ENCODE measurements around the gene ZDHHC11.
"Not testable (repeated sequence)": the region's sequence is repeated elsewhere in the genome, so short reads cannot be mapped to it uniquely, and the experiment has no call there.

The ZDHHC11 gene

DNA sequence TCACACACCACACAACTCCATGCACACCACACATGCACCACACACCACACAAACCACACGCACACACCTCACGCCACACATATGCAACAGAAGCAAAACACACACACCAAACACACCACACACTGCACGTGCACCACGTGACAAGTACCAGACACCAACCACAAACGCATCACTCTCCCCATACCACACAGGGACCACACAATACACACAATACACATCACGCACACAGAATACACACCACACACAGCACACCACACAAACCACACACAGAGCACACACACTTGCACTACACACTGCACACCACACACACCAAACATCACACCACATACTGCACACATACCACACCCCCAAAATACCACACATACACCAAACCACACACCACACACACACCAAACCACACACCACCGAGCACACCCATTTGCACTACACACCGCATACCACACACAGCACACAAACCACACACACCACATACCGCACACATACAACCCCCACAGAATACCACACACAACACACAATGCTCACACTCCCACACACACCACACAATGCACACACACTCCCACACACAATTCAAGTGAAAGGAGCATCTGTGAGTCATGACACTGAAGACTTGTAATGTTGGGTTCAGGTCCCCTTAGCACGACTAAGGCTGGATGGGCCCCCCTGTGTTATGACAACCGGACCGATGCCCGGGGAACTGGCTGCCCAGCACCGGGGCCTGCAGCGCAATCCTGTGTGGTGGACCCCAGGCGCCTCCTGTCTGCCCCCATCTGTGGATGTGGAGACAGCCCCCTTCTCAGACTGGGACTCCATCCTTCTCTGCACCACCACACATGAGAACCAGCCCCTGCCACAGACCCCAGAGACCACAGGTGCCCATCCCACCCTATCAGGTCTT, 6.0 kb upstream of the ZDHHC11 start:
- DNase-seq: no peak

DNA sequence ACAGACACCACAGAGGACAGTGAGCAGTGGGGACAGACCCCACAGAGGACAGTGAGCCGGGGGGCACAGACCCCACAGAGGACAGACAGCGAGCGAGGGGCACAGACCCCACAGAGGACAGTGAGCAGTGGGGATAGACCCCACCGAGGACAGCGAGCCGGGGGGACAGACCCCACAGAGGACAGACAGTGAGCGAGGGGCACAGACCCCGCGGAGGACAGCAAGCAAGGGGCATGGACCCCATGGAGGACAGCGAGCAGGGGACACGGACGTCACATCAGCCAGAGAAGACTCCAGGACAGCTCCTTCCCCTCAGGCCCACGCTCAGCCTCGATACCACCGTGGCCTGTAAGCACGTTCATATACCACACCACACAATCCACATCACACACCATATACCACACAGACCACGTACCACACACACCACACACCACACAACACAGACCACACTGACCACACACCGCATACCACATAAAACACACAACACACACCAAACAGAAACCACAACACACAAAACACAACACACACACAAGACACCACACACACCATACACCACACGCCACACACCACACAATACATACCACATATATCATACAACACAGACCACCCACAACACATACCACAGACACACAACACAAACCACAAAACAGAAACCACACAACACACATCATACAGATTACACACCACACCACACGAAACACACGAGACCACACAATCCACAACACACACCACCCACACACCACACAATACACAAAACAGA, 5.2 kb upstream of the ZDHHC11 start:
- DNase-seq: no peak

DNA sequence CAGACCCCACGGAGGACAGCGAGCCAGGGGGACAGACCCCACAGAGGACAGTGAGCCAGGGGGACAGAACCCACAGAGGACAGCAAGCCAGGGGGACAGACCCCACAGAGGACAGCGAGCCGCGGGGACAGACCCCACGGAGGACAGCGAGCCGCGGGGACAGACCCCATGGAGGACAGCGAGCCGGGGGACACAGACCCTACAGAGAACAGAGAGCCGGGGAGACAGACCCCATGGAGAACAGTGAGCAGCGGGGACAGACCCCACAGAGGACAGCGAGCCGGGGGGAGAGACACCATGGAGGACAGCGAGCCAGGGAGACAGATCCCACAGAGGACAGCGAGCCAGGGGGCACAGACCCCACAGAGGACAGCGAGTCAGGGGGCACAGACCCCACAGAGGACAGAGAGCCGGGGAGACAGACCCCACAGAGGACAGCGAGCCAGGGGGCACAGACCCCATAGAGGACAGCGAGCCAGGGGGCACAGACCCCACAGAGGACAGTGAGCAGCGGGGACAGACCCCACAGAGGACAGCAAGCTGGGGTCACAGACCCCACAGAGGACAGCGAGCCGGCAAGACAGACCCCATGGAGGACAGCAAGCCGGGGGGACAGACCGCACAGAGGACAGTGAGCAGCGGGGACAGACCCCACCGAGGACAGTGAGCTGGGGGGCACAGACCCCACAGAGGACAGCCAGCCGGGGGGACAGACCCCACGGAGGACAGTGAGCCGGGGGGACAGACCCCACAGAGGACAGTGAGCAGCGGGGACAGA, 4.4 kb upstream of the ZDHHC11 start:
- DNase-seq: no peak

DNA sequence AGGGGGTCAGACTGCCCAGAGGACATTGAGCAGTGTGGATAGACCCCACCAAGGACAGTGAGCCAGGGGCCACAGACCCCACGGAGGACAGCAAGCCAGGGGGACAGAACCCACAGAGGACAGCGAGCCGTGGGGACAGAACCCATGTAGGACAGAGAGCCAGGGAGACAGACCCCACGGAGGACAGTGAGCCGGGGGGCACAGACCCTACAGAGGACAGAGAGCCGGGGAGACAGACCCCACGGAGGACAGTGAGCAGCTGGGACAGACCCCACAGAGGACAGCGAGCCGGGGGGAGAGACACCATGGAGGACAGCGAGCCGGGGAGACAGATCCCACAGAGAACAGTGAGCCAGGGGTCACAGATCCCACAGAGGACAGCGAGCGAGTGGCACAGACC, 3.4 kb upstream of the ZDHHC11 start:
- DNase-seq: no peak

DNA sequence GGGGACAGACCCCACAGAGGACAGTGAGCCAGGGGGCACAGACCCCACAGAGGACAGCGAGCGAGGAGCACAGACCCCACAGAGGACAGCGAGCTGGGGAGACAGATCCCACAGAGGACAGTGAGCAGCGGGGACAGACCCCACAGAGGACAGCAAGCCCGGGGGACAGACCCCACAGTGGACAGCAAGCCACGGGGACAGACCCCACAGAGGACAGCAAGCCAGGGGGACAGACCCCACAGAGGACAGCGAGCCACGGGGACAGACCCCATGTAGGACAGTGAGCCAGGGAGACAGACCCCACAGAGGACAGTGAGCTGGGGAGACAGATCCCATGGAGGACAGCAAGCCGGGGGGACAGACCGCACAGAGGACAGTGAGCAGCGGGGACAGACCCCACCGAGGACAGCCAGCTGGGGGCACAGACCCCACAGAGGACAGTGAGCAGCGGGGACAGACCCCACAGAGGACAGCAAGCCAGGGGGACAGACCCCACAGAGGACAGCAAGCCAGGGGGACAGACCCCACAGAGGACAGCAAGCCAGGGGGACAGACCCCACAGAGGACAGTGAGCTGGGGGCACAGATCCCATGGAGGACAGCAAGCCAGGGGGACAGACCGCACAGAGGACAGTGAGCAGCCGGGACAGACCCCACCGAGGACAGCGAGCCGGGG, 2.8 kb upstream of the ZDHHC11 start:
- not testable (repeated sequence) for DNase-seq

DNA sequence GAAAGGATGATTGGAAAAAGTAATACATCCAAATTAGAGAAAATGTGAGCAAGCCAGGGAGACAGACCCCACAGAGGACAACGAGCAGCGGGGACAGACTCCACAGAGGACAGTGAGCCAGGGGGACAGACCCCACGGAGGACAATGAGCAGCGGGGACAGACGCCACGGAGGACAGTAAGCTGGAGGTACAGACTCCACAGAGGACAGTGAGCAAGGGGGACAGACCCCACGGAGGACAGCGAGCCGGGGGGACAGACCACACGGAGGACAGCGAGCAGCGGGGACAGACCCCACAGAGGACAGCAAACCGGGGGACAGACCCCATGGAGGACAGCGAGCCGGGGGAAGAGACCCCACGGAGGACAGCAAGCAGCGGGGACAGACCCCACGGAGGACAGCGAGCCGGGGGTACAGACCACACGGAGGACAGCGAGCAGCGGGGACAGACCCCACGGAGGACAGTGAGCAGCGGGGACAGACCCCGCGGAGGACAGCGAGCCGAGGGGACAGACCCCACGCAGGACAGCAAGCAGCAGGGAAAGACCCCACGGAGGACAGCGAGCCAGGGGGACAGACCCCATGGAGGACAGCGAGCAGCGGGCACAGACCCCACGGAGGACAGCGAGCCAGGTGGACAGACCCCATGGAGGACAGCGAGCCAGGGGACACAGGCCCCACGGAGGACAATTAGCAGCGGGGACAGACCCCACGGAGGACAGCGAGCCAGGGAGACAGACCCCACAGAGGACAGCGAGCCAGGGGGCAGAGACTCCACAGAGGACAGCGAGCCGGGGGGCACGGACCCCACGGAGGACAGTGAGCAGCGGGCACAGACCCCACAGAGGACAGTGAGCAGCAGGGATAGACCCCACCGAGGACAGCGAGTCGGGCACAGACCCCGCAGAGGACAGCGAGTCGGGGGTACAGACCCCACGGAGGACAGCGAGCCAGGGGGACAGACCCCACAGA, 1.9 kb upstream of the ZDHHC11 start:
- DNase-seq: no peak

DNA sequence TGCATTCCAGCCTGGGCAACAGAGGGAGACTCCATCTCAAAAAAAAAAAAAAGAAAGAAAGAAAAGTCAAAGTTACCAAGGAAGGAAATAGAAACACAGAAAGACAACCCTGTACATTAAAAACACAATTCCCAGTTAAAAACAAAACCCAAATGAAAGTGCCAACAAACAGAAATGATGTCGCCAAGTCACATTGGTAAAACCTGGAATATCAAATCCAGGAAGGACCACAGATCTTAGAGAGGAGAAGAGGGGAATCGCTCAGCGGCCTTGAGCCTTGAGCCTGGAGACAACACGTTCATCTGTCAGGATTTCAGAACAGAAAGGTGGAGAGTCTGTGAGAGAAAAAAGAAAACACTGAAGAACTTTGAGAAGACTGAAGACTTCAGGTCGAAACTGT, 1.2 kb upstream of the ZDHHC11 start:
- no peak for DNase-seq

DNA sequence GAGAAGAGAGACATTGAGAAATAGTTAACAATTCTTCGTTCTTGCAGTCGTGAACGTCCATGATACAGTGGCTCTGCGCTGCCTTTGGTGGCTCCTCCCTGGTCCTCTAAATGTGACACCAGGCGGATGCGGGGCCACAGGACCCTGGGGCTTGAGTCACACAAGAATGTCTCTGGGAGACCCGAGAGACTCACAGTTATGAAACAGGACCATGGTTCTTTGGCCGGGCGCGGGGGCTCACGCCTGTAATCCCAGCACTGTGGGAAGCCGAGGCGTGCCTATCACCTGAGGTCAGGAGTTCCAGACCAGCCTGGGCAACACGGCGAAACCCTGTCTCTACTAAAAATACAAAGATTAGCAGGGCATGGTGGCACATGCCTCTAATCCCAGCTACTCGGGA, 767 bp upstream of the ZDHHC11 start:
- DNase-seq: no peak

DNA sequence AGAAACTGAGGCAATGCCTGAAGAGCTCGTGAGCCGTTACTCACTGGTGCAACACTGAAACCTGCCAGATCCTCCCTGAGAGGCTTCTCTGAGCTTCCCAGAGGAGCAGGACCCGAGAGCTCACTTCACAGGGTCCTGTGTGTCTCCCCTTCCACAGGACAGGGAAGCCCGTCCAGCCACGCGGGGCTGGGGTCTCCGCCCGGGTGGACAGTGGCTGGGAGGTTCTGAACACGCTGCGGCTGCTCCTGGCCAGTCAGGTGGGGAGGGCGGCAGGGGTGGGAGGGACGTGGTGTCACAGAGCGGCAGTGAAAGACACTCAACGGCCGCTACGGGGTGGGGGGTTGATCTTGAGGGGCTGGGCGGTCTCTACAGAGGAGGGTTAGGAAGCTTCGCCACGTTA, 290 bp upstream of the ZDHHC11 start:
- DNase-seq: no peak

DNA sequence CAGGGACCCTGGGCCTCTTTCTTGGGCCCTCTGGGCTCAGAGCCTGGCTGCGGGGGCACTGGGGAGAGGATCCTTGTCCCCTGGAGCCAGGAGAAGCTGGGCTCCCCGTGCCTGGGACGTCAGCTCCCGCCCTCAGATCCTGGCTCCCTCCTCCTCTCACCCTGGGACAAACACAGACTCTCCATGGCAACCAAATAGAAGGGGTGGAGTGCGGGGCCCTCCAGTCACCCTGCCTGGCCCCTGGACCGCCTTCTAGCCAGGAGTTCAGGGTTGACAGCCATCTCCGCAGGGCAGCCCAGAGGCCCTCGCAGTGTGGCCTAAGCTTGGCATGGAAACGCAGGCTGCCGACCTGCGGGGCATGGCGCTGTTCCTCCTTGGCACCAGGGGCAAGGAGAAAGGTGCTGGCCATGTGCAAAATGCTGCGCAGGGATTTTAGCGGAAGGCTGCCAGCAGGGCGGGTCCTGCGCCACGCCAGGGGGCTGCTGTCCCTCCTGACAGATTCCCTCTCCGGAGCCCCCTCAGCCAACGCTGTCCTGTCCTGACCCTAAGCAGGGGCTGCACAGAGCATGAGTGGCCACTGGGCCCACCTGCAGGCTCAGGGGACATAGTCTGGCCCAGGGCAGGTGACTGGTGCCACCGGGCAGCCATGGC, 1.0 kb downstream of the ZDHHC11 start:
- DNase-seq: no peak

DNA sequence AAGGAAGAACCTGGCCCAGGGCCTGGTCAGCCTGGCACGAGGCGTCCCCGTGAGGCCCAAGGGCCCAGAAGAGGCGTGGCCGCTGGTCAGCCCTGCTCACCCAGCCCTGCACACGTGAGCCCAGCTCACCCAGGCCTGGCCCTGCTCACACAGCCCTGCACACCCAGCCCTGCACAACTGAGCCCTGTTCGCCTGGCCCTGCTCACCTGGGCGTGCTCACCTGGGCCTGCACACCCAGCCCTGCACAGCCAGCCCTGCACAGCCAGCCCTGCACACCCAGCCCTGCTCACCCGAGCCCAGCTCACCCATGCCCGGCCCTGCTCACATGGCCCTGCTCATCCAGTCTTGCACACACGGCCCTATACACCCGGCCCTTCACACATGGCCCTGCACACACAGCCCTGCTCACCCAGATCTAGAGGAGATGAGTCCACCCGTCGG, 2.1 kb downstream of the ZDHHC11 start:
- no peak for DNase-seq

DNA sequence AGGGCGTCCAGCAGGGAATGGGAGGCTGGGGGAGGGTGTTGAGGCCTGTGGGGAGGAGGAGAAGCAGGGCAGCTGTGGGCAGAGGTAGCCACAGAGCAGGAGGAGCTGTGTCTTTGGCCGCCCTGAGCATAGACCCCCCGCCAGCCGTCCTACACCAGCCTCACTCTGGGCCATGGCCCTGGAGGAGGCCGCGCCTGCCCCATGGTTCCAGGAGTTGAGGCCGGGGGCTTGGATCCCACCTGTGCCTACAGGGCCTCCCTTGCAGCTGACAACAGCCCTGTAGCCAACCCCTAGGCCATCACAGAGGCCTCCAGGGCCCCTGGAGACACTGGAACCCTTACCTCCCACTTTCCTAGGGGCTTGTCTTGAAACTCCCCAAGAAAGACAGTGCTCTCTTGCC, 3.0 kb downstream of the ZDHHC11 start:
- not testable (repeated sequence) for DNase-seq

DNA sequence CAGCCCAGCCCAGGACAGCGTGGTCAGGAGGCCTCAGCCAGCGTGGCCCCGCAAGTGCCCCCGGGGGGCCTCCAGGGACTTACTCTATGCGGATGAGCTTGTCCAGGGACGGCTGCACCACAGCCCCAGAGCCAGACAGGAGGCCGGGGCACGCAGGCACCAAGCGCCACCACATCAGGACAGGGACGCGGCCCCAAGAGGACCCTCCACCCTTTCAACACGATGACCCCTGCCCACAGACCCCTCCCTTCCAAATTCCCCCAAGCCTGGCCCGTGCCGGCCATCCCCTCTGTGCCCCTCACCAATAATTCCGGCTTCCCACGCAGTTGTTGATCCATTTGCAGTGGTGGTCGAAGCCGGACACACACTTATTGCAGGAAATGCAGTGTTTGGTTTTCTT, 3.6 kb downstream of the ZDHHC11 start:
- DNase-seq: not testable (repeated sequence)

DNA sequence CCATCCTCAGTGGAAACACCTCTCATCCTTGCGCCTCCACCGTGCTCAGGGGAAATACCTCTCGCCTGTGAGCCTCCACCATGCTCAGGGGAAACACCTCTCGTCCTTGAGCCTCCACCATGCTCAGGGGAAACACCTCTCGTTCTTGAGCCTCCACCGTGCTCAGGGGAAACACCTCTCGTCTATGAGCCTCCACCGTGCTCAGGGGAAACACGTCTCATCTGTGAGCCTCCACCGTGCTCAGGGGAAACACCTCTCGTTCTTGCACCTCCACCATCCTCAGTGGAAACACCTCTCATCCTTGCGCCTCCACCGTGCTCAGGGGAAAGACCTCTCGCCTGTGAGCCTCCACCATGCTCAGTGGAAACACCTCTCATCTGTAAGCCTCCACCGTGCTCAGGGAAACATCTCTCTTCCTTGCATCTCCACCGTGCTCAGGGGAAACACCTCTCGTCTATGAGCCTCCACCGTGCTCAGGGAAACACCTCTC, 4.1 kb downstream of the ZDHHC11 start:
- DNase-seq: peak; percentile 24

DNA sequence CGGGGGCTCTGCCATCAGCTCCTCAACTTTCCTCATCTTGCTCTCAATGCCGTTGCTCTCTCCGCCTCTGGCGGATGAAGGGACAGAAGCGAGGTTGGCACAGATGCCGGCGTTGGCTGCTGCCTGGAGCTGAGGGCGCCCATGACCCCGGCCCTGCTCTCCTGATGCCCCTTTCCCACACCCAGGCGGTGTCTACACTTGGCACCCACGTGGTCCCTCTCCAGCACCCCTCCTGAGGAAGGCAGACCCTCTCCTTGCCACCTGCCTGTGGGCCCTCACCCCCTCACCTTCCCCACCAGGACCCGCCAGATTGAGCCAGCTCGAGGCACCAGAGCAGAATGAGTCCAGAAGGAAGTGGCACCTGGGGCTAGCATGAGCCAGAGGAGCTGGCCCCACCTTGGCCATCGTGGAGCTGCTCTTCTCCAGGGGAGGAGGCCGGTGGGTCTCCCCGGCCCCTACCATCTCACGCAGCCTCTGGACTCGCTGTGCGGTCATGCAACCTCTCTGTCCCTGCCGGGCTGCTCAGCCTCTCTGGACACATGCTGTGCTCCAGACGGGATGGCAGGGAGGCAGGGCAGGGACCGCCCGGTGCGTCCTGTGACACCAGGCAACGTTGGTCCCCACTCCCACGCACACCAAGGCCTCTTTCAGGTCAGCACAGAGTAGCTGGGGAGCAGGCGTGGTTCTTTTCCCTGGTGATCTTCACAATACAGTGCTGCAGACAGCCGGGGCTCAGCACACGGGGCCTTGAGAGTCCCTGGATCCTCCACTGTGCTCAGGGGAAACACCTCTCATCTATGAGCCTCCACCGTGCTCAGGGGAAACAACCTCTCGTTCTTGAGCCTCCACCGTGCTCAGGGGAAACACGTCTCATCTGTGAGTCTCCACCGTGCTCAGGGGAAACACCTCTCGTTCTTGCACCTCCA, 4.8 kb downstream of the ZDHHC11 start:
- not testable (repeated sequence) for DNase-seq

DNA sequence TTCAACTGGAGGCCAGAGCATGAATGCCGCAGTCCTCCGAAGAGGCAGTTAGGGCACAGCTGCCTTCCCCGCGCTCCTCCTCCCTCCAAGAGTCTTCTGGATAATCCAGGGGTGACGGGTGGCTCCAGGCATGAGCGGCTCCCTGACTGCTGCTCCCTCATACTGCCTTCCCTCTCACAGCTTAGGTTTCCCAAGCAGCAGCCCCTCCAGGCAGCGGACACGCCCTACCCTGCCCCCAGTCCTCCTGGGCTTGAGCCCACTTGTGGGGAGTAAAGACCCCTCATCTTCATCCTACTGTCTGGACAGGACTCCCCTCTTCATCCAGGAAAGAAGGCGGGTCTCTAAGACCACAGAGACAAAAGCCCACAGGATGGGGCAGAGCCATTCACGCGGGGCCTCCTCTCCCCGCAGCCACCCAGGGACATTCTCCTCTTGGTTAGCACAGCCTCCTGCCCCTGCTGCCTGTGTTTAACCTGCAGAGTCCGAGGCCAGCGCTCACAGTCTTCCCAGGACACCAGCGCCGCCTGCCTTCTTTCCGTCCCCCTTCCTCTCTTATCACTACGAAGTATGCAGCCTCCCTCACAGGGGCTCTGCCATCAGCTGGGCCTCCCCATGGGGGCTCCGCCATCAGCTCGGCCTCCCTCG, 5.6 kb downstream of the ZDHHC11 start:
- not testable (repeated sequence) for DNase-seq

DNA sequence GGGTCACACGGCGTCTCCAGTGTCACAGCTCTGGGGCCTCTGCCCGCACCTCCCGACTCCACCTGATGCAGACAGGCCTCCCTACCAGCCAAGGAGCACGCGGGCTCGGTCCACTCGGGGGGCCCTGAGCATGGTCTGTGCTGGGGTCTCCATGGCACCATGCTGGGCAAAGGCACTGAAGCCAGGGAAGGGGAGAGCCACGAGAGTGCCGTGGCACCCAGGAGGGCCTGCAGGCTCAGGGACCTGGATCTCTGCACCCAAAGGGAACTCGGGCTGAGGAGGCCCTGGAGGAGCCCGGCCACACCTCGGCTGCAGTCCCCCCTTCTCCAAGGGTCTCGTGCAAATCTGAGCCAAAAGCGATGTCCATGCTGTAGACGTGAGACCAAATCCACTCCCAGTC, 6.4 kb downstream of the ZDHHC11 start:
- not testable (repeated sequence) for DNase-seq

DNA sequence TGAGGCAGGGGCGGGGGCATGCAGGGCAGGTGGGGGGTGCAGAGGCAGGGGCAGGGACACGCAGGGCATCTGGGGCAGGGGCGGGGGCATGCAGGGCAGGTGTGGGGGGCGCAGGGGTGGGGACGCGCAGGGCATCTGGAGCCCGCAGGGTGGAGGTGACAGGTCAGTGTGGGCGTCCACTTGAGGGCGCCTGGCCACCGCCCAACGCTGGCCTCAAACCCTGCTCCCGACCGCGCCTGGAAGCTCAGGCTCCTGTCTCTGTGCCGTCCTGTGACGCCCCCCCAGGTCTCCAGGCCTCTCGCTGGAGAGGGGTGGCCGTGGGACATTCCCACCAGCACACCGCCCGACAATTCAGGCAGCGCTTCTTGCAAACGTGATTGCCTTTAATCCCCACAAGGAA, 6.9 kb downstream of the ZDHHC11 start:
- DNase-seq: not testable (repeated sequence)

DNA sequence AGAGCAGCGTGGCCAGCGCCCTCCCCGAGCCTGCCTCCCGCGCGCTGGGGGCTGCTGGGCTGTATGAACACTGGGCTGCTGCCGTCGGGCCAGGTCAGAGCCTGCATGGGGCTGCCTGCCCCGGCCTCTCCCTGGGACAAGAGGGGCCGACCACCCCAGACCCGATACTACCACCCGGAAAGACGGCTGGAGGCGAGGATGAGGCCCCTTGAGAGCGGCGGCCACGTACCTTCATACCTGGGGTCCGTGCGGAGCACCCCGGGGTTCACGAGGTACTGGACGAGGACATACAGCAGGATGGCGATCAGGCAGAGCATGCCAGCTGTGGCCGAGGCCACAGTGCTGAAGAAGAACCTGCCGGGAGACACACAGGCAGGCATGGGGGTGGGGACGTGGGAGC, 7.4 kb downstream of the ZDHHC11 start:
- not testable (repeated sequence) for DNase-seq

Data from NK-92 treated with Interleukin-12 subunit alpha and Interleukin-12 subunit beta, amount 100 ng/mL, for 24 hours (cell line).